Type B pancreatic cell (in vitro differentiated cells): Measurements from ENCODE around the gene CEBPE. TPM values are rescaled to one million over a fixed set of nuclear protein-coding genes. Genes with fewer than 3 reads are reported as not detected.

Source experiments
- DNase-seq: peaks from one replicate; pipeline ENCODE4 v3.0.0; 2021; ENCODE audit warnings: mixed read lengths; ENCODE audit not compliant: unreplicated experiment; ENCODE audit errors: extremely low spot score
- H3K27ac Mint-ChIP-seq: 2 replicates; pipeline ENCODE4 v1.8.0; 2021; ENCODE audit warnings: mild to moderate bottlenecking, mixed read lengths
- H3K27me3 Mint-ChIP-seq: 2 replicates; pipeline ENCODE4 v1.8.0; 2021; ENCODE audit warnings: mixed read lengths
- H3K36me3 Mint-ChIP-seq: 2 replicates; pipeline ENCODE4 v1.8.0; 2021; ENCODE audit warnings: mixed read lengths
- H3K4me1 Mint-ChIP-seq: one replicate; pipeline ENCODE4 v1.8.0; 2021; ENCODE audit warnings: mixed read lengths; ENCODE audit not compliant: unreplicated experiment
- H3K4me3 Mint-ChIP-seq: 2 replicates; pipeline ENCODE4 v1.8.0; 2021; ENCODE audit warnings: mild to moderate bottlenecking, mixed read lengths
- H3K9me3 Mint-ChIP-seq: 2 replicates; pipeline ENCODE4 v1.8.0; 2021; ENCODE audit warnings: mixed read lengths
- CTCF ChIP-seq: fragments of 200-600 bp; sonication (generic); conservative IDR thresholded peaks from 2 replicates; pipeline ENCODE4 v1.5.0; 2021; ENCODE audit warnings: antibody characterized with exemption, mild to moderate bottlenecking
- total RNA-seq: library from RNA; stranded (reverse); gene quantifications from 2 replicates; pipeline ENCODE4 v1.2.1, GENCODE V29; 2021; ENCODE audit warnings: low replicate concordance

CEBPE gene
- total RNA-seq, 1 donor from 2014 or later: not detected

- peaks cover 34% of the 10 kb centered on the region for H3K36me3 Mint-ChIP-seq
These were observed 42.2 kb downstream of the CEBPE start for GRCh38 chr14:23076785-23077408.

GRCh38 chr14:23074906-23075305 lies 44.1 kb downstream of the CEBPE start:
- DNase-seq: no peak
- peaks cover 28% of the 10 kb centered on the region for H3K36me3 Mint-ChIP-seq

More at GRCh38 chr14:23076785-23077408, 42.2 kb downstream of the CEBPE start:
- no peaks in the 10 kb centered on the region for H3K27me3 Mint-ChIP-seq
- H3K9me3 Mint-ChIP-seq: no peaks in the 10 kb centered on the region
- H3K4me1 Mint-ChIP-seq: peaks cover 10% of the 10 kb centered on the region
- no peak for DNase-seq
- H3K4me3 Mint-ChIP-seq: no peak overlapping the region
- no peak overlapping the region for H3K27ac Mint-ChIP-seq
- TF ChIP-seq CTCF: peak; percentile 81

GRCh38 chr14:23071921-23072539 lies 47.0 kb downstream of the CEBPE start:
- DNase-seq: no peak
- no peak for TF ChIP-seq CTCF
- Mint-ChIP-seq H3K27me3 (no peaks in the 10 kb centered on the region), H3K27ac (peak overlapping the region; percentile 96), H3K9me3 (no peaks in the 10 kb centered on the region), H3K36me3 (peaks cover 25% of the 10 kb centered on the region), H3K4me1 (peaks cover 34% of the 10 kb centered on the region), H3K4me3 (peak overlapping the region; percentile 93)

More at GRCh38 chr14:23074906-23075305, 44.1 kb downstream of the CEBPE start:
- no peaks in the 10 kb centered on the region for H3K9me3 Mint-ChIP-seq
- no peak overlapping the region for H3K27ac Mint-ChIP-seq
- H3K27me3 Mint-ChIP-seq: no peaks in the 10 kb centered on the region
- TF ChIP-seq CTCF: no peak
- H3K4me1 Mint-ChIP-seq: peaks cover 23% of the 10 kb centered on the region
- H3K4me3 Mint-ChIP-seq: no peak overlapping the region

GRCh38 chr14:23071244-23071920 lies 47.7 kb downstream of the CEBPE start:
- H3K4me1 Mint-ChIP-seq: peaks cover 34% of the 10 kb centered on the region
- H3K27ac Mint-ChIP-seq: peak overlapping the region; percentile 96
- H3K27me3 Mint-ChIP-seq: no peaks in the 10 kb centered on the region
- H3K36me3 Mint-ChIP-seq: peaks cover 25% of the 10 kb centered on the region
- TF ChIP-seq CTCF: no peak
- peak overlapping the region; percentile 93 for H3K4me3 Mint-ChIP-seq
- no peaks in the 10 kb centered on the region for H3K9me3 Mint-ChIP-seq
- no peak for DNase-seq

GRCh38 chr14:23070262-23071129 lies 48.6 kb downstream of the CEBPE start:
- Mint-ChIP-seq H3K4me3 (peak overlapping the region; percentile 93), H3K27ac (peak overlapping the region; percentile 96), H3K4me1 (peaks cover 40% of the 10 kb centered on the region), H3K9me3 (no peaks in the 10 kb centered on the region), H3K27me3 (no peaks in the 10 kb centered on the region), H3K36me3 (peaks cover 32% of the 10 kb centered on the region)
- DNase-seq: no peak
- no peak for TF ChIP-seq CTCF
